ENCODE measurements around the gene FANCI.

FANCI gene

DNA sequence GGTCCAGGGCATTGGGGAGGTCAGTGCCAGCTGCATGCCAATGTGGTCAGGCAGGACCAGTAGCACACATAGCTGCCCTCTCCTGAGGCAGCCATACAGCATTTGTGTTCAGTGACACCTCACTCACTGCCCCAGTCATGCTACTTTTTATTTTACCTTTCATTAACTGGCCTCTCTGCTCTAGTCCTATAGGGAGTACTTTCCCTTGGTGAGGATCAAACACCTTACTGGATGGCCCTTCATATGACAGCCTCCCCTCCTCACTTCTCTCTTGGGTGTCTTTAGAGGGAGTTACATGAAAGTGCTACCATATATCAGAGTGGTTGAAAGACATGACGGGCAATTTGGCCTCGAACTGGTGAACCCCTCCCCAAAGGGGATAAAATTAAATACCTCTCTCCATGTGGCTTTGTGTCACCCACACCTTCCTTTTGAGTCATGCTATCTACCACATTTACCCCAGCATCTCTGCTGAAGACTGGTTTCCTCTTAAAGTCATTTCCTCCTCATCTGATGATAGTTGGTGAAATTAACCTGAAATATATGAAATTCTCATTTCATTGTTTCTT is 40.0 kb upstream of the FANCI start:
- Histone ChIP-seq H3K4me3 (ENCODE audit: low read length) (no peak overlapping the region), H2AK5ac (ENCODE audit: low read length) (no peak overlapping the region), H4K5ac (ENCODE audit: low read length) (no peak overlapping the region), H3K79me1 (ENCODE audit: low read length) (no peaks in the 10 kb centered on the region), H3K4me1 (ENCODE audit: control insufficient read depth, low read depth, low read length) (peaks cover 7% of the 10 kb centered on the region), H3K18ac (ENCODE audit: low read length) (no peak overlapping the region), H3K79me2 (ENCODE audit: control insufficient read depth, insufficient read depth, low read length) (no peaks in the 10 kb centered on the region), H2BK120ac (ENCODE audit: low read depth, low read length) (no peak overlapping the region), H2BK5ac (ENCODE audit: low read length) (no peak overlapping the region), H3K27me3 (ENCODE audit: insufficient read depth, low read length, poor library complexity) (no peaks in the 10 kb centered on the region), H4K8ac (ENCODE audit: low read depth, low read length) (no peak overlapping the region), H3K4ac (ENCODE audit: low read depth, low read length) (no peak overlapping the region), H3K4me2 (ENCODE audit: low read length) (no peak overlapping the region), H3K56ac (ENCODE audit: low read length) (no peak overlapping the region), H2BK15ac (replicated peaks; ENCODE audit: low read depth) (no peak overlapping the region), H3K9ac (ENCODE audit: low read length) (no peak overlapping the region), H3K23ac (ENCODE audit: low read length) (no peak overlapping the region), H3K27ac (ENCODE audit: low read depth, low read length) (no peak overlapping the region), H3K36me3 (ENCODE audit: control insufficient read depth, insufficient read depth, low read length) (no peaks in the 10 kb centered on the region)
- no CpG with 5 or more reads among the region's 2 CpGs for WGBS (ENCODE audit: extremely low coverage, insufficient coverage, low lambda C conversion rate)
- no peak for DNase-seq

- Histone ChIP-seq H3K4me3 (ENCODE audit: low read length) (no peak overlapping the region), H3K79me2 (ENCODE audit: control insufficient read depth, insufficient read depth, low read length) (no peaks in the 10 kb centered on the region), H2AK5ac (ENCODE audit: low read length) (no peak overlapping the region), H3K18ac (ENCODE audit: low read length) (no peak overlapping the region), H4K8ac (ENCODE audit: low read depth, low read length) (no peak overlapping the region), H3K79me1 (ENCODE audit: low read length) (no peaks in the 10 kb centered on the region), H3K27me3 (ENCODE audit: insufficient read depth, low read length, poor library complexity) (no peaks in the 10 kb centered on the region), H3K23ac (ENCODE audit: low read length) (no peak overlapping the region), H3K9ac (ENCODE audit: low read length) (no peak overlapping the region), H2BK5ac (ENCODE audit: low read length) (no peak overlapping the region), H2BK15ac (replicated peaks; ENCODE audit: low read depth) (no peak overlapping the region), H3K4me2 (ENCODE audit: low read length) (no peak overlapping the region), H3K36me3 (ENCODE audit: control insufficient read depth, insufficient read depth, low read length) (no peaks in the 10 kb centered on the region), H3K4me1 (ENCODE audit: control insufficient read depth, low read depth, low read length) (no peaks in the 10 kb centered on the region), H3K56ac (ENCODE audit: low read length) (no peak overlapping the region), H4K5ac (ENCODE audit: low read length) (no peak overlapping the region), H3K4ac (ENCODE audit: low read depth, low read length) (no peak overlapping the region), H3K27ac (ENCODE audit: low read depth, low read length) (no peak overlapping the region), H2BK120ac (ENCODE audit: low read depth, low read length) (no peak overlapping the region)
- no CpG with 5 or more reads among the region's 14 CpGs for WGBS (ENCODE audit: extremely low coverage, insufficient coverage, low lambda C conversion rate)
- no peak for DNase-seq
Observed at GRCh38 chr15:89205991-89206585, 37.7 kb upstream of the FANCI start.

DNA sequence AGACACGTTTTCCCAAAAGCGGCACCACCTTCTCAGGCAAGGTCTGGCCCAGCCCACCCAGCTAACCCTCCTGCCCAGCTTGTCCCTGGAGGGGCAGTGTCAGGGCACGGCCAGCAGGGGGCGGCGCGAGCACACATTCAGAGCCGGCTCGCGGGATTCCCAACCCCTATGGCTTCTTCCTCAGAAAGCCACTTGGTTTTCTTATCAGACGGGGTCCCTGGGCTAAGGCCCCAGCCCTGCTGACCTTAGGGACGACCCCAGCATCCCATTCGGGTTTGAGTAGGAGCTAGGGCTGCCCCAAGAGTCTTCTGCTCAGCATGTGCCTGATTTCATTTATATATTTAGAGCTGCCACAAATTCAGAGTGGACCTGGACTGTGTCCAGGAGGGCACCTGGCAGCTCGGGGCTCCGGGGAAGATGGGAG is 36.9 kb upstream of the FANCI start:
- no peak overlapping the region for H3K4me2 ChIP-seq (ENCODE audit: low read length)
- H3K4me3 ChIP-seq (ENCODE audit: low read length): no peak overlapping the region
- H3K36me3 ChIP-seq (ENCODE audit: control insufficient read depth, insufficient read depth, low read length): no peaks in the 10 kb centered on the region
- H2BK5ac ChIP-seq (ENCODE audit: low read length): no peak overlapping the region
- H3K56ac ChIP-seq (ENCODE audit: low read length): no peak overlapping the region
- H3K23ac ChIP-seq (ENCODE audit: low read length): no peak overlapping the region
- no peak overlapping the region for H3K4ac ChIP-seq (ENCODE audit: low read depth, low read length)
- H3K9ac ChIP-seq (ENCODE audit: low read length): peak overlapping the region; percentile 32
- H3K79me1 ChIP-seq (ENCODE audit: low read length): no peaks in the 10 kb centered on the region
- H3K27ac ChIP-seq (ENCODE audit: low read depth, low read length): no peak overlapping the region
- H2AK5ac ChIP-seq (ENCODE audit: low read length): no peak overlapping the region
- no peak overlapping the region for H3K18ac ChIP-seq (ENCODE audit: low read length)
- peak; percentile 83 for DNase-seq
- H2BK15ac ChIP-seq (replicated peaks; ENCODE audit: low read depth): no peak overlapping the region
- no peak overlapping the region for H4K5ac ChIP-seq (ENCODE audit: low read length)
- no CpG with 5 or more reads among the region's 14 CpGs for WGBS (ENCODE audit: extremely low coverage, insufficient coverage, low lambda C conversion rate)
- H3K4me1 ChIP-seq (ENCODE audit: control insufficient read depth, low read depth, low read length): no peaks in the 10 kb centered on the region
- H2BK120ac ChIP-seq (ENCODE audit: low read depth, low read length): no peak overlapping the region
- no peaks in the 10 kb centered on the region for H3K79me2 ChIP-seq (ENCODE audit: control insufficient read depth, insufficient read depth, low read length)
- no peak overlapping the region for H4K8ac ChIP-seq (ENCODE audit: low read depth, low read length)
- no peaks in the 10 kb centered on the region for H3K27me3 ChIP-seq (ENCODE audit: insufficient read depth, low read length, poor library complexity)

DNA sequence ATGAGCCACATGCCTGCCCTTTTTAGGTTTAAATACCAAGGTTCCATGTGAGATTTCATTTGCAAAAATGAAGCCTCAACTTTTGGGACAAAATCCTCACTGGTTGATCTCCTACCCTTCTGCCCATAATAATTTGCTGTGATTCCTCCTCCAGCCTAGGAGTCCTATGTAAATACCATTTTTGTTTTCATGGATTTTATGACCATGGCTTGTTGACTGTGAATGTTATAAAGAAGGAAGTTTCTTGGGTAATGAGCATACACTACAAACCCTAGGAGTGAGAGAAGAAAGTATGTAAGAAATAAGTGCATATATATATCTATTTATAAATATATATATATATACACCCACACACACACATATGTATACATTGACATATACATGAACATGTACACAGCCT is 35.5 kb upstream of the FANCI start:
- no peak overlapping the region for H3K9ac ChIP-seq (ENCODE audit: low read length)
- H3K4me1 ChIP-seq (ENCODE audit: control insufficient read depth, low read depth, low read length): no peaks in the 10 kb centered on the region
- H3K23ac ChIP-seq (ENCODE audit: low read length): no peak overlapping the region
- H3K27ac ChIP-seq (ENCODE audit: low read depth, low read length): no peak overlapping the region
- no peak overlapping the region for H2BK120ac ChIP-seq (ENCODE audit: low read depth, low read length)
- no peaks in the 10 kb centered on the region for H3K36me3 ChIP-seq (ENCODE audit: control insufficient read depth, insufficient read depth, low read length)
- H2BK15ac ChIP-seq (replicated peaks; ENCODE audit: low read depth): no peak overlapping the region
- H3K4me3 ChIP-seq (ENCODE audit: low read length): no peak overlapping the region
- H3K79me1 ChIP-seq (ENCODE audit: low read length): no peaks in the 10 kb centered on the region
- H2BK5ac ChIP-seq (ENCODE audit: low read length): no peak overlapping the region
- no peaks in the 10 kb centered on the region for H3K79me2 ChIP-seq (ENCODE audit: control insufficient read depth, insufficient read depth, low read length)
- DNase-seq: no peak
- no peaks in the 10 kb centered on the region for H3K27me3 ChIP-seq (ENCODE audit: insufficient read depth, low read length, poor library complexity)
- no peak overlapping the region for H4K5ac ChIP-seq (ENCODE audit: low read length)
- H2AK5ac ChIP-seq (ENCODE audit: low read length): no peak overlapping the region
- H3K56ac ChIP-seq (ENCODE audit: low read length): no peak overlapping the region
- no peak overlapping the region for H3K18ac ChIP-seq (ENCODE audit: low read length)
- H3K4ac ChIP-seq (ENCODE audit: low read depth, low read length): no peak overlapping the region
- H3K4me2 ChIP-seq (ENCODE audit: low read length): no peak overlapping the region
- no peak overlapping the region for H4K8ac ChIP-seq (ENCODE audit: low read depth, low read length)

GRCh38 chr15:89209057-89209456 is 34.7 kb upstream of the FANCI start:
- no peak overlapping the region for H4K8ac ChIP-seq (ENCODE audit: low read depth, low read length)
- no CpG with 5 or more reads among the region's 1 CpG for WGBS (ENCODE audit: extremely low coverage, insufficient coverage, low lambda C conversion rate)
- H3K4me1 ChIP-seq (ENCODE audit: control insufficient read depth, low read depth, low read length): no peaks in the 10 kb centered on the region
- H2BK15ac ChIP-seq (replicated peaks; ENCODE audit: low read depth): no peak overlapping the region
- no peak overlapping the region for H3K27ac ChIP-seq (ENCODE audit: low read depth, low read length)
- no peaks in the 10 kb centered on the region for H3K79me2 ChIP-seq (ENCODE audit: control insufficient read depth, insufficient read depth, low read length)
- H3K27me3 ChIP-seq (ENCODE audit: insufficient read depth, low read length, poor library complexity): no peaks in the 10 kb centered on the region
- DNase-seq: no peak
- H3K4me3 ChIP-seq (ENCODE audit: low read length): no peak overlapping the region
- H3K4ac ChIP-seq (ENCODE audit: low read depth, low read length): no peak overlapping the region
- H3K4me2 ChIP-seq (ENCODE audit: low read length): no peak overlapping the region
- no peak overlapping the region for H3K56ac ChIP-seq (ENCODE audit: low read length)
- H4K5ac ChIP-seq (ENCODE audit: low read length): no peak overlapping the region
- H3K18ac ChIP-seq (ENCODE audit: low read length): no peak overlapping the region
- no peak overlapping the region for H3K23ac ChIP-seq (ENCODE audit: low read length)
- no peak overlapping the region for H2AK5ac ChIP-seq (ENCODE audit: low read length)
- no peak overlapping the region for H3K9ac ChIP-seq (ENCODE audit: low read length)
- H2BK5ac ChIP-seq (ENCODE audit: low read length): no peak overlapping the region
- no peak overlapping the region for H2BK120ac ChIP-seq (ENCODE audit: low read depth, low read length)
- H3K36me3 ChIP-seq (ENCODE audit: control insufficient read depth, insufficient read depth, low read length): no peaks in the 10 kb centered on the region
- no peaks in the 10 kb centered on the region for H3K79me1 ChIP-seq (ENCODE audit: low read length)

DNA sequence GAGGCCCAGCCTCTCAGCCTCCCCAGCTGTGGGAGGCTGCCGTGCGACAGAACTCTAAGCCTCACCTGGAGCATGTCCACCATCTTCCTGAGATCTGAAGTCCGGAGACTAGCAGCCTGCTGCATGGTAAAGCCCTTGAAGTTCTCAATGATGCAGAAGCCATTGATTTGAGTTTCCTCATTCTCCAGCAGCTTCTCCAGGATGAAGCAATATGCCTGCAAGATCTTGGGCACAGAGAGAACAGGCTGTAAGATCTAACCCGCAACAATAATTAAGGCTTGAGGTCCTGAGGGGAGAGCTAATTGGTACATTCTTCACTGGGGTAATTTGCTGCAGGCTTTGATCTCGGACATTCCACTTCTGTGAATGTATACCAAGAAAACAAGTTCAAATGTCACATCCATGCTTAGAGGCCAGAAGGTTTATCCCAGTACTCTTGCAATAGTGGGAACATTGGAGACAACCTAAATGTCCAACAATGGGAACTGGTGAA is 32.1 kb upstream of the FANCI start:
- no peak overlapping the region for H4K8ac ChIP-seq (ENCODE audit: low read depth, low read length)
- no peak overlapping the region for H3K9ac ChIP-seq (ENCODE audit: low read length)
- no peaks in the 10 kb centered on the region for H3K36me3 ChIP-seq (ENCODE audit: control insufficient read depth, insufficient read depth, low read length)
- no peak overlapping the region for H3K23ac ChIP-seq (ENCODE audit: low read length)
- no peak overlapping the region for H3K4me3 ChIP-seq (ENCODE audit: low read length)
- no CpG with 5 or more reads among the region's 5 CpGs for WGBS (ENCODE audit: extremely low coverage, insufficient coverage, low lambda C conversion rate)
- no peak overlapping the region for H4K5ac ChIP-seq (ENCODE audit: low read length)
- H3K18ac ChIP-seq (ENCODE audit: low read length): no peak overlapping the region
- H3K79me1 ChIP-seq (ENCODE audit: low read length): no peaks in the 10 kb centered on the region
- no peaks in the 10 kb centered on the region for H3K4me1 ChIP-seq (ENCODE audit: control insufficient read depth, low read depth, low read length)
- H3K4ac ChIP-seq (ENCODE audit: low read depth, low read length): no peak overlapping the region
- no peak overlapping the region for H2BK120ac ChIP-seq (ENCODE audit: low read depth, low read length)
- no peaks in the 10 kb centered on the region for H3K79me2 ChIP-seq (ENCODE audit: control insufficient read depth, insufficient read depth, low read length)
- H2BK5ac ChIP-seq (ENCODE audit: low read length): no peak overlapping the region
- no peak for DNase-seq
- no peak overlapping the region for H2AK5ac ChIP-seq (ENCODE audit: low read length)
- H2BK15ac ChIP-seq (replicated peaks; ENCODE audit: low read depth): no peak overlapping the region
- no peaks in the 10 kb centered on the region for H3K27me3 ChIP-seq (ENCODE audit: insufficient read depth, low read length, poor library complexity)
- no peak overlapping the region for H3K4me2 ChIP-seq (ENCODE audit: low read length)
- no peak overlapping the region for H3K56ac ChIP-seq (ENCODE audit: low read length)
- H3K27ac ChIP-seq (ENCODE audit: low read depth, low read length): no peak overlapping the region

All from mesendoderm (in vitro differentiated cells).